Transverse colon (tissue), 4 donors: ENCODE measurements around the gene AP1M2. TPM values are rescaled to one million over a fixed set of nuclear protein-coding genes. Genes with fewer than 3 reads are reported as not detected.

Source experiments
- DNase-seq: peaks from one replicate; pipeline ENCODE4 v3.0.0-alpha.2; 2019
- H3K27ac ChIP-seq, 4 donors: fragments of 200-600 bp; sonication (generic); 2 replicates each; pipeline ENCODE4 v1.5.1; 2016 to 2018; ENCODE audit warnings: inconsistent platforms in 4 of 4
- H3K27me3 ChIP-seq: fragments of 200-600 bp; sonication (generic); 2 replicates; pipeline ENCODE4 v1.5.1; 2017; ENCODE audit warnings: inconsistent platforms
- H3K36me3 ChIP-seq, 4 donors: fragments of 200-600 bp; sonication (generic); 2 replicates each; pipeline ENCODE4 v1.5.1; 2017 to 2019; ENCODE audit warnings: inconsistent platforms in 4 of 4
- H3K4me1 ChIP-seq, 4 donors: fragments of 200-600 bp; sonication (generic); 2 replicates each; pipeline ENCODE4 v1.5.1; 2017 to 2020; ENCODE audit warnings: inconsistent platforms in 4 of 4
- H3K4me3 ChIP-seq, 4 donors: fragments of 200-600 bp; sonication (generic); 1 replicate in 1 of 4; 2 replicates in 3 of 4; pipeline versions ENCODE4 v1.5.1 to v1.6.1; 2017 to 2019; ENCODE audit warnings: inconsistent platforms in 4 of 4
- H3K9me3 ChIP-seq, 2 donors: fragments of 200-600 bp; sonication (generic); 2 replicates each; pipeline ENCODE4 v1.5.1; 2017 to 2019; ENCODE audit warnings: inconsistent platforms in 2 of 2
- CTCF ChIP-seq, 5 experiments: fragments of 200-600 bp in 3 of 5; fragments of 450-650 bp in 2 of 5; sonication (generic) in 3 of 5; IDR thresholded peaks; 1 replicate in 2 of 5; 2 replicates in 3 of 5; pipeline ENCODE4 v1.5.1; 2016 to 2017; ENCODE audit warnings: antibody characterized with exemption in 5 of 5, inconsistent platforms in 3 of 5, mild to moderate bottlenecking in 2 of 5, moderate library complexity in 1 of 5
- EP300 ChIP-seq: sonication (generic); formaldehyde crosslinking; IDR thresholded peaks from one replicate; pipeline ENCODE4 v1.6.1; 2017; ENCODE audit warnings: antibody characterized with exemption, low read depth
- POLR2A ChIP-seq: fragments of 450-650 bp; IDR thresholded peaks from one replicate; pipeline ENCODE4 v1.6.1; 2016; ENCODE audit warnings: antibody characterized with exemption, mild to moderate bottlenecking, moderate library complexity
- POLR2AphosphoS5 ChIP-seq, 3 donors: sonication (generic); formaldehyde crosslinking; IDR thresholded peaks; one replicate each; pipeline ENCODE4 v1.6.1; 2016; ENCODE audit warnings: antibody characterized with exemption in 3 of 3
- WGBS, 2 donors: methylation state at CpG; one replicate each; pipeline ENCODE4 v1.1.5; 2018; ENCODE audit warnings: low coverage in 1 of 2; 5-methylcytosine and 5-hydroxymethylcytosine counted together
- in situ Hi-C, 4 donors: fragments of 200-750 bp; cut with MboI; loops; one replicate each; pipeline versions ENCODE4 v1.15.0 to v1.15.1; 2017; ENCODE audit warnings: low sequenced_read_pairs in 3 of 4, low pct_ligation_motif_present in 1 of 4, low pct_unique_long_range_greater_than_20kb in 1 of 4
- intact Hi-C: fragments of 100-400 bp; cut with DNase I; formaldehyde crosslinking; loops from one replicate; pipeline ENCODE4 v1.15.1; 2023; ENCODE audit warnings: low total_unique reads
- total RNA-seq, 4 donors: library from RNA; depleted of rRNA; stranded (reverse); fragments of >200 nt; gene quantifications; one replicate each; pipeline ENCODE4 v1.1.0, GENCODE V29; 2016

AP1M2 gene
- total RNA-seq, 4 donors from 2014 or later: 22.8 to 111 (median 63.1) TPM

DNA sequence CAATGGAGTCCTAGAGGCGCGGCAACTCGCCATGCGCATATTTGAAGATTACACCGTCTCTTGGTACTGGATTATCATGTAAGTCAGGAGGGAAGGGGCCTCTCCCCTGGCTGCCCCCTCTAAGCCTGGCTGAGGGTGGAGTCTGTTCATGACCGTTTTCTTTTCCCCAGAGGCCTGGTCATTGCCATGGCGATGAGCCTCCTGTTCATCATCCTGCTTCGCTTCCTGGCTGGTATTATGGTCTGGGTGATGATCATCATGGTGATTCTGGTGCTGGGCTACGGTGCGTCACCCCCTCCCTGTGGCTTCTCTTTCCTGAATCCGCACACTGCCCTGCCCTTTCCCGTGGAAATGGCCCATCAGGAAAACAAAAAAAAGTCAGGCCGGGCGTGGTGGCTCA lies 44.8 kb upstream of the AP1M2 start:
- Histone ChIP-seq H3K4me3 (no peak overlapping the region), H3K36me3 (peaks cover 0 to 43% (median 12%) of the 10 kb centered on the region in 4 donors), H3K27me3 (no peaks in the 10 kb centered on the region), H3K4me1 (peaks cover 0 to 3% (median 0%) of the 10 kb centered on the region in 4 donors), H3K9me3 (no peaks in the 10 kb centered on the region), H3K27ac (no peak overlapping the region)
- DNase-seq: no peak
- intact Hi-C loops: no loop called here
- 84% methylated on average over 14 of the region's 14 CpGs; no CpG with 5 or more reads in 1 of the 2 donors for WGBS, 2 donors
- in situ Hi-C loops: no loop called here
- no peak for TF ChIP-seq CTCF (IDR thresholded peaks at IDR 0.05)

DNA sequence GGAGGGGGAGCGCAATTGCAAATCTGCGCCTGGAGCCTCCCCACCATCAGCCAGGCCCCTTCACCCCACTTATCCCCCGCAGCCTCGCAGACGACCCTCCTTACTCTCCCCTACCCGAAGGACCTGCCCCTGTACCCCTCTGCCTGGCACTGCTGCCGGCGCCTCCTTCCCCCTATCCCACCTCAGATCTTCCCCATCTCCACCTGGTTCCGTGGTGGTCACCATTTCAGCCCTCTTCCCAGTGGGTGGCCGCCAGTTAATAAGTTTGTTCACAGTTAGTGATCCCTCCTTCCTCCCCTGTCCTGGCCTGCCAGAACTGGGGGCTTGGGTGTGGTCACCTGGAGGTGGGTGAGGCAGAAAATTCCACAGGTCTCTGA lies 38.6 kb upstream of the AP1M2 start:
- WGBS, 2 donors: 39 to 40% methylated on average over 1 to 10 of the region's 10 CpGs
- intact Hi-C loops: no loop called here

GRCh38 chr19:10625003-10625761 lies 38.1 kb upstream of the AP1M2 start, which contains the start of gene SLC44A2:
Gene SLC44A2, plus strand, starts transcription at chr19:10625553. Its CDS starts 81 bp downstream, at chr19:10625634.
- DNase-seq: peak; percentile 93
- H3K4me3 ChIP-seq: peak within 1 kb of the TSS; percentile 64 to 88 (median 66)
- TF ChIP-seq CTCF (IDR thresholded peaks at IDR 0.05) (peak in 1 of 5 experiments; percentile 9), POLR2A (peak; percentile 77), POLR2AphosphoS5 (IDR thresholded peaks at IDR 0.05) (peak; percentile 64 to 91 (median 86)), EP300 (peak; percentile 30)
- in situ Hi-C loops (no loop called here), intact Hi-C loops (no loop called here)
- no peaks in the 10 kb centered on the region for H3K9me3 ChIP-seq
- H3K27ac ChIP-seq: peak within 1 kb of the TSS; percentile 82 to 90 (median 88)
- no peaks in the 10 kb centered on the region for H3K27me3 ChIP-seq
- 29 to 58% methylated on average over 2 to 26 of the region's 53 CpGs for WGBS, 2 donors
- no peaks in the 10 kb centered on the region for H3K36me3 ChIP-seq
- H3K4me1 ChIP-seq: peaks cover 8 to 32% (median 17%) of the 10 kb centered on the region in 4 donors

More for the DNA sequence above, 38.6 kb upstream of the AP1M2 start:
- Histone ChIP-seq H3K36me3 (no peaks in the 10 kb centered on the region), H3K27ac (peak overlapping the region; percentile 82 to 90 (median 88)), H3K4me3 (peak overlapping the region; percentile 64 to 88 (median 66)), H3K27me3 (no peaks in the 10 kb centered on the region), H3K9me3 (no peaks in the 10 kb centered on the region), H3K4me1 (peaks cover 8 to 32% (median 17%) of the 10 kb centered on the region in 4 donors)
- in situ Hi-C loops: no loop called here
- peak; percentile 1 for TF ChIP-seq POLR2A
- TF ChIP-seq POLR2AphosphoS5 (IDR thresholded peaks at IDR 0.05): no peak
- no peak for TF ChIP-seq EP300
- DNase-seq: no peak

- Histone ChIP-seq H3K36me3 (no peaks in the 10 kb centered on the region), H3K27ac (peak overlapping the region; percentile 82 to 90 (median 88)), H3K9me3 (no peaks in the 10 kb centered on the region), H3K4me3 (peak overlapping the region in 1 of 4 donors; percentile 88), H3K4me1 (peaks cover 8 to 32% (median 17%) of the 10 kb centered on the region in 4 donors), H3K27me3 (no peaks in the 10 kb centered on the region)
- intact Hi-C loops (no loop called here), in situ Hi-C loops (no loop called here)
- whole genome bisulfite sequencing, 2 donors: 48% methylated on average over 6 of the region's 6 CpGs; no CpG with 5 or more reads in 1 of the 2 donors
- peak; percentile 48 for DNase-seq
- TF ChIP-seq POLR2AphosphoS5 (IDR thresholded peaks at IDR 0.05): no peak
- no peak for TF ChIP-seq CTCF (IDR thresholded peaks at IDR 0.05)
- TF ChIP-seq POLR2A: no peak
- TF ChIP-seq EP300: no peak
Measured at GRCh38 chr19:10624585-10624984, 37.5 kb upstream of the AP1M2 start.
